GM21528 (cell line): ENCODE measurements around the gene SLC39A12.
"Not testable (repeated sequence)": the region's sequence is repeated elsewhere in the genome, so short reads cannot be mapped to it uniquely, and the experiment has no call there.

Experiments
- ATAC-seq: cut with Tn5 transposase; IDR thresholded peaks from one replicate; pipeline ENCODE4 v1.9.1; 2021; ENCODE audit warnings: mild to moderate bottlenecking, moderate library complexity; ENCODE audit not compliant: unreplicated experiment, low FRiP score

The SLC39A12 gene

GRCh38 chr10:17951868-17952371, at the start of gene SLC39A12:
Gene SLC39A12 (plus strand): TSS chr10:17951918. CDS start chr10:17953277, 1,359 bp downstream.
- ATAC-seq: no peak

DNA sequence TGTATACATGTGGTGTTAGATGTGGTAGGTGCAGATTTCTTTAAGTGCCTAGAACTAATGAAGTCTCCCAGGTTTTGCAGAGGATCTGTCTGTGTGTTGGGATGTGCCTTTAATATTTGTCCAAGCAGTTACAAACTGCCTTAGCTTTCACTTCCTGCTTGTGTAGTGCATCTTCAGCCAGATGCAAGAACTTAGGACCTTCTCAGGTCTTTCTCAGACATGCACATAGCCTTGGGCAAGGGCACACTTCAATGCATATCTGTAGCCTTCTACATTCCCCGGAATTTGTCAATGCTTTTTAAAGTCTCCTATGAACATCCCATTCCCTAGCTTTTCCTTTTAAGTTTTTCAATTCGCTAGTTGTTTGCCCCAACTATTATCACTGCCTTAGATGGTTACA, 47.2 kb upstream of the SLC39A12 start:
- no peak for ATAC-seq

DNA sequence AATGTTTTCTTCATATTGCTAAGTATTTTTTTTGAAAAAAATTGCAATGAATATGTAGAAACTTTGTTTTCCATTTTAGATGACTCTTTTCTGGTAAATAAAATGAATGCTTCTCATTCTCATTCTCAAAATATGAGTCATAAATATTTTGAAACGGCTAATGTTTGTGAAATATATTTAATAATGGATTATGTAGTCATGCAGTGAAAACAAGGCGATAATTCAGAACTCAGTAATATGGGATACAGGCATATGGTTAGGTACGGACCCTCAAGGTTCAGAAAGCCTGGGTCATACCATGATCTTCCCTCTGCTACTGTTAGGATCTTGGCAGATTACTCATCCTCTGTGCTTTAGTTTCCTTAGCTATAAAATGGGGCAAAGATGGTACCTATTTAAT, 46.2 kb upstream of the SLC39A12 start:
- ATAC-seq: no peak

DNA sequence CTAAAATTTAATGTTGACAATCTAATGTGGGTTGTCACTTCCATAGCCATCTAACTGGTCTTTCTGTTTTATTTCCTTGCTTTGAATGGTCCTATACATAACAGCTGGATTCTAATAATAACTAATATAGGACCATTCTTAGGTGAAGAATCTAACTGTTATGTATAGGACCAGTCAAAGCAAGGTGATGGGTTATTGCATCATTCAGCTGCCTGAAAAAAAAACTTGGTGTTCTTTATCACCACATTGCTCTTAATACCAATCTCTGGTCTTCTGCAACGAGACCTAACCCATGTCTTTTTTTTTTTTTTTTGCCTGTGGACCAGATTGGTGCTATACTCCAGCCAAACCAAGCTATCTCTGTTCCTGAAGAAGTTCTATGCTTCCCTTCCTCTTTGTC, 45.7 kb upstream of the SLC39A12 start:
- no peak for ATAC-seq

GRCh38 chr10:17907641-17908040, 44.1 kb upstream of the SLC39A12 start:
- no peak for ATAC-seq

- no peak for ATAC-seq
Measured at GRCh38 chr10:17910125-17910789, 41.5 kb upstream of the SLC39A12 start.

DNA sequence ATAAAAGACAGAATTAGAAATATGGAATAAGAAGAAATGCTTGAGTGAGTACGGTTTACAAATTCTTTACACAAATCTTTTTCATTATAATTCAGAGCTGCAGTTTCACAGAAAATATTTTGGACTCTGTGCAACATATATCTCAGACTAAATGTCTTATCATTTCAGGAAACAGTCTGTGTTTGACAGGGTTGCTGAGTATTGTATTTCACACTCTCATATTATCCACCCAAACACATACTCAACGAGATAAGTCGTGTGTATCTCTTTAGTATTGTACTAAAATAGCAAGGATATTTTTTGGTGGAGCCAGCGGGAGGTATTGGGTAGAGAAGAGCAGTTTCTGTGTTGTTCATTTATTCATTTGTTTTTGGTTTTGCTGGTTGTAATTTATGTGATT, 39.0 kb upstream of the SLC39A12 start:
- no peak for ATAC-seq

DNA sequence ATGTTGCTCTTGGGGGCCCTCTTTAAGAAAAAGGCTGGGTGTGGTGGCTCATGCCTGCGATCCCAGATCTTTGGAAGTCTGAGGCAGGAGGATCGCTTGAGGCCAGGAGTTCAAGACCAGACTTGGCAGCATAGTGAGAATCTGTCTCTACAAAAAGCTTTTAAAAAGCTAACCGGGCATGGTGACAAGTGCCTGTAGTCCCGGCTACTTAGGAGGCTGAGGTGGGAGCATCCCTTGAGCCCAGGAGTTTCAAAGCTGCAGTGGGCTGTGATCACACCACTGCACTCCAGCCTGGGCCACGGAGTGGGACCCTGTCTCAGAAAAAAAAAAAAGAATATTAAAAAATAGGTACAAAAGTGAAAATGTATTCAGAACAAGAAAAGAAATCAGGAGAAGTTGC, 38.1 kb upstream of the SLC39A12 start:
- ATAC-seq: no peak

- no peak for ATAC-seq
Measured at GRCh38 chr10:17914169-17915045, 37.3 kb upstream of the SLC39A12 start.

- ATAC-seq: no peak
Measured at GRCh38 chr10:17915181-17915580, 36.5 kb upstream of the SLC39A12 start.

DNA sequence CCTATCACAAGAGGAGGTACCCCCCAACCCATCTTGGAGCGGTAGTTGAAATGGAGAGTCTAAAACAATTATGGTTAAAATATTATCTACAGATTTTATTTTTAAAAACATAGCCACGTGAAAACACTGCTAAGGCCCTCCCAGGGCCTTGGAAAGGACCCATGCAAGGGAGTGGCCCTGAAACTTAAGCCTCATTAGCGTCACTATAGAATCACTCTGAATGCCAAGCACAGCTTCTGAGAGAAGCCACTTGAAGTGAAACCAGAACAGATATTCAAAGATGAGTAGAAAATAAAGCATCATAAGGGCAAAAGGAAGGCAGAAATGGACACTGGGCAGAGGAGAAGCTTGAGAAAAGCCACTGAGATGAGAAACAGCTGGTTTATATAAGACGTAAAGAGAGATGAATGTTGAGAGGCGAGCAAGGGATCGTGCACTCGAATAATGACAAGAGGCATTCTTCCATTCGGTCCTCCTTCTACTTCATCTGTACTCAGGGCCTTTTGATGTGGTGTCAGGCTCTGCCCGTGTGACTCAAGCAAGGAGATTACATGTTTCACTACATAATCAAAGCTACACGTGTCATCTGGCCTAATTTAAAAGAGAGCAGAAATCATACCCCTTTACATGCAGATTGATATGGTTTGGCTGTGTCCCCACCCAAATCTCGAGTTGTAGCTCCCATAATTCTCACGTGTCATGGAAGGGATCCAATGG, 33.4 kb upstream of the SLC39A12 start:
- no peak for ATAC-seq

DNA sequence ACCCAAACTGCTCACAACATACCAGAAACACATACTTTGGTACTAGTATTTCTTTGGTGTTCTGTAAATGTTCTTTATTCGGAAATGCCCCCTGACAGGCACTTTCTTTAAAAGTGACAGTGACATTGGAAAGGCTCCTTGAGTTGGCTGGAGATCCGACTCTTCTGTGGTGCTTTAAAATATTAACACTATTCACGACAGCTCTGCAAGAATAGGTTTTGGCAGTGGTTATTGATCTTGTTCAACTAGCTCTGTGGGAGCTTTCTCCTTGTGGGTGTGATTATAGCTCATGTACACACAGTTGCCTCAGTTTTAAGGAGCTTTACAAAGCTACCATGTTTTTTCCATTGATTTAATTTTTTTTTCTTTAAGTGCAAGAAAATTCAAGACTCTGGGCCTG, 30.3 kb upstream of the SLC39A12 start:
- no peak for ATAC-seq

GRCh38 chr10:17923728-17924127, 28.0 kb upstream of the SLC39A12 start:
- no peak for ATAC-seq

DNA sequence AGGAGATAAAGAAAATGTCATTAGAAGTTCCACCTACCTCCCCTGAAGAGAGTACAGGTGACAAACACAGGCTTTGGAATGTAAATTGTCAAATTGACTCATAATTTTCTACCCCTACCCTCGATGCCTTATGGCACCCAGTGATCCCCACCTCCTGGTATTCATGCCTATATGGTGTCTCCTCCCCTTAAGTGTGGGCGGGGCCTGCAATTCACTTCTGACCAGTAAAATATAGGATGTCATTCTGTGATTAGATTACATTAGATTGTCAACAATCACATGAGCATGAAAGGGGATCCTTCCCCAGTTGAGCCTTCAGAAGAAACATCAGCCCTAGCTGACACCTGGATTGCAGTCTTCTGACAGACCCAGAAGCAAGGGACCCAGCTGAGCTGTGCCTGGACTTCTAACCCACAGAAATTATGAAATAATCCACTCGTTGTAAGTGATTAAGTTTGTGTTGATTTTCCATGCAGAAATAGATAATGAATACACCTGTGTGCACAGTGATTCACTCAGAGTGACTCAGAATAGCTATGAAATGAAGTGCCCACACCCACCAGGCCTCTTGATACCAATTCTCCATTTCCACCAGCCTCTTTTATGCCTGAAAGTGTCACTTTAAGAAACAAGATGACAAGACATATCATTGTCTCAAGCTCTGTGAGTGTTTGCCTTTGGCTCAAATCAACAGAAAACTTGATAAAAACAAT, 8.5 kb upstream of the SLC39A12 start:
- no peak for ATAC-seq

GRCh38 chr10:17950269-17950668, 1.4 kb upstream of the SLC39A12 start:
- not testable (repeated sequence) for ATAC-seq

DNA sequence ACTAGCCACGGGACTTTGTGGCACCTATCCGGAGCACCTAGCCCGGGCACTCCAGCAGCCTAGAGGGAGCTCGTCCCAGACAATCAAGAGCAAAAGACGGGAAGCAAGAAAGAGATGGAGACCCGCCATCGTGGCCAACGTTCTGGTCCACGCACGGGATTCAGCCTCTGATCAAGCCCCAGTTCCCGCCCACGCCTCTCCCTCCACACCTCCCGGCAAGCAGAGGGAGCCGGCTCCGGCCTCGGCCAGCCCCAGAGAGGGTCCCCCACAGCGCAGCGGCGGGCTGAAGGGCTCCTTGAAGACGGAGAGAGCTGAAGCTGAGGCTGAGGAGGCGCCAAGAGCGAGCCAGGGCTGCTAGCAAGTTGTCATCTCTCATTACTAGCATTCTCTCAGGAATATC, 992 bp upstream of the SLC39A12 start:
- ATAC-seq: no peak

DNA sequence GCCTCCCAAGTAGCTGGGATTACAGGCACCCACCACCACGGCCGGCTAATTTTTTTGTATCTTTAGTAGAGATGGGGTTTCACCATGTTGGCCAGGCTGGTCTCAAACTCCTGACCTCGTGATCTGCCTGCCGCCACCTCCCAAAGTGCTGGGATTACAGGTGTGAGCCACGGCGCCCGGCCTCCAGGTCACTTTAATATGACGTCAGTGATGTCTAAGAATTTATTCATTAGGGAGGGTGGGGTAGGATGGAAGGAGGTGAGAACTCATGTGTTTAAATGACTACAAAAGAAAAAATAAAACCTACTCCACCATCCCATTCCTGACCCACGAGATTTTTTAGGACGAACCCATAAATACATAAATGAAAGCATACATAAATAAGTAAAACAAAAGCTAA, 2.7 kb downstream of the SLC39A12 start:
- ATAC-seq: not testable (repeated sequence)

GRCh38 chr10:17954861-17955260, 3.1 kb downstream of the SLC39A12 start:
- no peak for ATAC-seq

DNA sequence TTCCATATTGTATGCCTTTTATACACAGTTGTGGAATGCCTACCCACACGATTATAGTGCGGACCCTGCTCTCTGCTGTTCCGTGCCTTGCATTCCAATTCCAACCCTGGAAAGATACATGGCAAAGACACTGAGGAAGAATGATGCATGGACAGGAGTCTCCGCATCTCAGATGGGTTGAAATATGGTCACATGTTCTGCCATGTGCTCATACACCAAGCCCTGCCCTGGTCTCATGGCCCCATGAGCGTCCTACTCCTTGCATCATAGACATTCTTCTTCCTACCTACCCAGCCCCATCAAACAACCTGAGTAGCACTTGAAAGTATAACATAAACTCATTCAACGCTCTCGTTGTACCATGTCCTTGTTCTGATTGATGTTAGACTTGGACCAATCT, 6.3 kb downstream of the SLC39A12 start:
- no peak for ATAC-seq

GRCh38 chr10:17959870-17960269, 8.2 kb downstream of the SLC39A12 start:
- no peak for ATAC-seq
